HepG2 (cell line): ENCODE results near the gene NXN.

Source experiments
- CEBPG ChIP-seq: IDR thresholded peaks from 2 replicates; pipeline ENCODE4 v1.6.1; 2016
- CREB3 ChIP-seq: sonication (generic); formaldehyde crosslinking; IDR thresholded peaks from 2 replicates; pipeline ENCODE4 v1.5.0; 2020; ENCODE audit warnings: missing genetic modification reagents
- FOXK2 ChIP-seq: fragments of 450-650 bp; IDR thresholded peaks from 2 replicates; pipeline ENCODE4 v1.6.1; 2016
- MATR3 ChIP-seq: sonication (generic); formaldehyde crosslinking; IDR thresholded peaks from 2 replicates; pipeline ENCODE4 v1.4.0; 2020; ENCODE audit warnings: missing genetic modification reagents
- POLR2A ChIP-seq, 2 experiments: IDR thresholded peaks; 2 replicates each; pipeline ENCODE4 v1.6.1; 2011; ENCODE audit warnings: low read depth in 2 of 2, low read length in 2 of 2, mild to moderate bottlenecking in 1 of 2, moderate library complexity in 1 of 2; ENCODE audit not compliant: insufficient read depth in 1 of 2
- SMYD3 ChIP-seq: sonication (generic); formaldehyde crosslinking; IDR thresholded peaks from 2 replicates; pipeline ENCODE4 v1.8.1; 2023; ENCODE audit warnings: mild to moderate bottlenecking, missing genetic modification reagents
- TOE1 ChIP-seq: sonication (generic); formaldehyde crosslinking; IDR thresholded peaks from 2 replicates; pipeline ENCODE4 v1.4.0; 2020; ENCODE audit warnings: mild to moderate bottlenecking, missing genetic modification reagents
- ZBTB37 ChIP-seq: sonication (generic); formaldehyde crosslinking; IDR thresholded peaks from 2 replicates; pipeline ENCODE4 v1.4.0; 2020; ENCODE audit warnings: mild to moderate bottlenecking, missing genetic modification reagents
- ZNF12 ChIP-seq: sonication (generic); formaldehyde crosslinking; IDR thresholded peaks from 2 replicates; pipeline ENCODE4 v1.5.0; 2020; ENCODE audit warnings: missing genetic modification reagents
- TF ChIP-seq, protein P1 (sequence below): sonication (generic); formaldehyde crosslinking; IDR thresholded peaks from 2 replicates; pipeline ENCODE4 v1.5.0; 2020; ENCODE audit warnings: mild to moderate bottlenecking, missing genetic modification reagents, moderate library complexity
- TF ChIP-seq, protein P2 (sequence below): sonication (generic); formaldehyde crosslinking; IDR thresholded peaks from 2 replicates; pipeline ENCODE4; 2020; ENCODE audit warnings: missing genetic modification reagents, mild to moderate bottlenecking, borderline replicate concordance
- TF ChIP-seq, protein P3 (sequence below): sonication (generic); formaldehyde crosslinking; IDR thresholded peaks from 2 replicates; pipeline ENCODE4 v1.8.1; 2023; ENCODE audit warnings: mild to moderate bottlenecking, moderate library complexity, missing genetic modification reagents

DNA sequence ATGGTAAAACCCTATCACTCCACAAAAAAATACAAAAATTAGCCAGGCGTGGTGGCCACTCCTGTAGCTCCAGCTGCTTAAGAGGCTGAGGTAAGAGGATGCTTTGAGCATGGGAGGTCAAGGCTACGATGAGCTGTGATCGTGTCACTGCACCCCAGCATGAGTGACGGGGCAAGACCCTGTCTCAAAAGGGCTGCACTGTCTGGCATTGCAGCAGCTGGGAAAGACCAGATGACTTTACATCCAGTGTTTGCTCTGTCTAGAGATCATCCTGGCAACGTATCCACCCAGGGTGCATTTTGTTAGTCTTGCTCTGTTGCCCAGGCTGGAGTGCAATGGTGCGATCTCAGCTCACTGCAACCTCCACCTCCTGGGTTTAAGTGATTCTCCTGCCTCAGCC, 145.4 kb downstream of the NXN start:
- TF ChIP-seq CREB3 (CRISPR knock-in tag) (no peak), ZBTB37 (CRISPR knock-in tag) (no peak), TOE1 (CRISPR knock-in tag) (no peak), FOXK2 (no peak), ZNF12 (CRISPR knock-in tag) (no peak), POLR2A (IDR thresholded peaks at IDR 0.05; ENCODE audit: insufficient read depth in 1 of 2, low read depth in 2 of 2, low read length in 2 of 2) (no peak), MATR3 (no peak), SMYD3 (CRISPR knock-in tag) (no peak), CEBPG (CRISPR knock-in tag) (no peak)
- TF ChIP-seq, protein P1, sequence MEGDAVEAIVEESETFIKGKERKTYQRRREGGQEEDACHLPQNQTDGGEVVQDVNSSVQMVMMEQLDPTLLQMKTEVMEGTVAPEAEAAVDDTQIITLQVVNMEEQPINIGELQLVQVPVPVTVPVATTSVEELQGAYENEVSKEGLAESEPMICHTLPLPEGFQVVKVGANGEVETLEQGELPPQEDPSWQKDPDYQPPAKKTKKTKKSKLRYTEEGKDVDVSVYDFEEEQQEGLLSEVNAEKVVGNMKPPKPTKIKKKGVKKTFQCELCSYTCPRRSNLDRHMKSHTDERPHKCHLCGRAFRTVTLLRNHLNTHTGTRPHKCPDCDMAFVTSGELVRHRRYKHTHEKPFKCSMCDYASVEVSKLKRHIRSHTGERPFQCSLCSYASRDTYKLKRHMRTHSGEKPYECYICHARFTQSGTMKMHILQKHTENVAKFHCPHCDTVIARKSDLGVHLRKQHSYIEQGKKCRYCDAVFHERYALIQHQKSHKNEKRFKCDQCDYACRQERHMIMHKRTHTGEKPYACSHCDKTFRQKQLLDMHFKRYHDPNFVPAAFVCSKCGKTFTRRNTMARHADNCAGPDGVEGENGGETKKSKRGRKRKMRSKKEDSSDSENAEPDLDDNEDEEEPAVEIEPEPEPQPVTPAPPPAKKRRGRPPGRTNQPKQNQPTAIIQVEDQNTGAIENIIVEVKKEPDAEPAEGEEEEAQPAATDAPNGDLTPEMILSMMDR, result no peak
- TF ChIP-seq, protein P2, sequence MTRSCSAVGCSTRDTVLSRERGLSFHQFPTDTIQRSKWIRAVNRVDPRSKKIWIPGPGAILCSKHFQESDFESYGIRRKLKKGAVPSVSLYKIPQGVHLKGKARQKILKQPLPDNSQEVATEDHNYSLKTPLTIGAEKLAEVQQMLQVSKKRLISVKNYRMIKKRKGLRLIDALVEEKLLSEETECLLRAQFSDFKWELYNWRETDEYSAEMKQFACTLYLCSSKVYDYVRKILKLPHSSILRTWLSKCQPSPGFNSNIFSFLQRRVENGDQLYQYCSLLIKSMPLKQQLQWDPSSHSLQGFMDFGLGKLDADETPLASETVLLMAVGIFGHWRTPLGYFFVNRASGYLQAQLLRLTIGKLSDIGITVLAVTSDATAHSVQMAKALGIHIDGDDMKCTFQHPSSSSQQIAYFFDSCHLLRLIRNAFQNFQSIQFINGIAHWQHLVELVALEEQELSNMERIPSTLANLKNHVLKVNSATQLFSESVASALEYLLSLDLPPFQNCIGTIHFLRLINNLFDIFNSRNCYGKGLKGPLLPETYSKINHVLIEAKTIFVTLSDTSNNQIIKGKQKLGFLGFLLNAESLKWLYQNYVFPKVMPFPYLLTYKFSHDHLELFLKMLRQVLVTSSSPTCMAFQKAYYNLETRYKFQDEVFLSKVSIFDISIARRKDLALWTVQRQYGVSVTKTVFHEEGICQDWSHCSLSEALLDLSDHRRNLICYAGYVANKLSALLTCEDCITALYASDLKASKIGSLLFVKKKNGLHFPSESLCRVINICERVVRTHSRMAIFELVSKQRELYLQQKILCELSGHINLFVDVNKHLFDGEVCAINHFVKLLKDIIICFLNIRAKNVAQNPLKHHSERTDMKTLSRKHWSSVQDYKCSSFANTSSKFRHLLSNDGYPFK (CRISPR knock-in tag), result no peak
- TF ChIP-seq, protein P3, sequence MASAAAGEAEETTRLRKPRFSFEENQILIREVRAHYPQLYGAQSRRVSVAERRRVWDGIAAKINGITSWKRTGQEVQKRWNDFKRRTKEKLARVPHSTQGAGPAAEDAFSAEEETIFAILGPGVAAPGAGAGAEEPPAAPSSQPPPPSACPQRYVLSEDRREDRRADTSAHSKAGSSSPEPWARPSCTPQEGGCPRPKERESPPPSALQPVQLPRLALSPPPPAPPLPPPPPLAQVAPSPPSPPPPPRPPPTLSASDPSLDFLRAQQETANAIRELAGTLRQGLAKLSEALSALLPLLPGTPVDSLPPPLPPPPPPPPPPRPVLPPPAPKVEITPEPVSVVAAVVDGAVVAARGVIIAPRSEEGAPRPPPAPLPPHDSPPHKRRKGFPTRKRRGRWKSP (CRISPR knock-in tag), result no peak
